ENCODE data around the gene GJB3. TPM values are rescaled to one million over a fixed set of nuclear protein-coding genes. Genes with fewer than 3 reads are reported as not detected.
"Not testable (repeated sequence)": the region's sequence is repeated elsewhere in the genome, so short reads cannot be mapped to it uniquely, and the experiment has no call there.

GJB3 gene
- not detected for polyA plus RNA-seq (ENCODE audit: low read depth in 6 of 6)

DNA sequence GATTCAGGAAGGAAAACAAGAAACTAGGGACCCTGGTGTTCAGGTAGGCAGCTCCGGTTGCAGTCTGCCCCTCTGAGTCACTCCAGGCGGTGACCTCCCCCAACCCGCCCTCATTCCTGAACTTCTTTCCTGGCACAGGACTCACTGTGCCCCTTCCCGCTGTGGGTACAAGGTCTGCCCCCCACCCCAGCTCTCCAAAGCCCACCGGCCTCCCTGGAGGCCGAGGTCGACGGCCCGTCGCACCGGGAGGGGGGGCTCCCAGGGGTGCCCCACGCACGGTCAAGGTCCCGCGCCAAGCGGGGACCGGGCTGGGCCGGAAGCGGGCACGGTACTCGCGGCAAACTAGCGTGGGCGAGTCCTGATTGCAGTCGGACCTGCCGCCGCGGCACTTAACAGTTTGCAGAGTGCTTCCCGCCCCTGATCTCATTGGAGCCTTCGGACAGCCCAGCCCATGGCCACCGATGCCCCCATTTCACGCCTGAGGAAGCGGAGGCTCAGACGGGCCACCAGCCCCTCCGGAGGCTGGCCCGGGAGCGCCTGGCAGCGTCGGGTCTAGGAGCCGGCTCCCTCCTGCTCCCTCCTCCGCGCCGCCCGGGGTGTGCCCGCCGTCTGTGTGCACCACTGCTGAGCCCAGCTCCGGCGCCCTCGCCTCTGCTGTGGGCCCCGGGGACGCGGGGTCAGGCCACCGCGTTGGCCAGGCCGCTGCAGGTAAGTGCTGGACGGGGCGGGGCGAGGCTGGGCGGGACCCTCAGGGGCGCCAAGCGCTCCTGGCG is at the start of gene GJB3:
Gene GJB3 (plus strand): TSS at position 144 of the 773 bp plus-strand sequence. CDS start 3,549 bp downstream, outside the sequence.
- peak within 1 kb of the TSS in 1 of 6 donors; percentile 72 for H3K27ac Mint-ChIP-seq
- H3K27me3 Mint-ChIP-seq, result peaks cover 51 to 70% (median 69%) of the 10 kb centered on the region in 3 donors
- no peaks in the 10 kb centered on the region for H3K9me3 Mint-ChIP-seq
- no peaks in the 10 kb centered on the region for H3K36me3 Mint-ChIP-seq
- DNase-seq (no peak), ATAC-seq (ENCODE audit: low read depth in 2 of 2) (no peak)
- peak within 1 kb of the TSS in 3 of 8 donors; percentile 14 to 61 (median 36) for H3K4me3 Mint-ChIP-seq
- peaks cover 0 to 5% (median 5%) of the 10 kb centered on the region in 3 donors for H3K4me1 Mint-ChIP-seq

DNA sequence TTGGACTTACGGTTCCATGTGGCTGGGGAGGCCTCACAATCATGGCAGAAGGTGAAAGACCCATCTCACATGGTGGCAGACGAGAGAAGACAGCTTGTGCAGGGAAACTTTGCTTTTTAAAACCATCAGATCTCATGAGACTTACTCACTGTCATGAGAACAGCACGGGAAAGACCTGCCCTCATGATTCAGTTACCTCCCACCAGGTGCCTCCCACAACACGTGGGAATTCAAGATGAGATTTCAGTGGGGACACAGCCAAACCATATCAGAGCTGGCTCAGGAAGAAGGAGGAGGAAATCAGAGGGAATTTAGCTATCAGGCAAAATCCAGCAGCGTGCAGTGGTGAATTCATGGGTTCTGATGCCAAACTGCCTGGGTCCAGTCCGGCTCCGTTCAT is 48.2 kb upstream of the GJB3 start:
- not testable (repeated sequence) for H3K4me1 Mint-ChIP-seq; ATAC-seq (ENCODE audit: low read depth in 2 of 2); H3K36me3 Mint-ChIP-seq; H3K27ac Mint-ChIP-seq; DNase-seq; H3K9me3 Mint-ChIP-seq; H3K4me3 Mint-ChIP-seq
- H3K27me3 Mint-ChIP-seq, result peaks cover 28 to 38% (median 31%) of the 10 kb centered on the region in 3 donors

DNA sequence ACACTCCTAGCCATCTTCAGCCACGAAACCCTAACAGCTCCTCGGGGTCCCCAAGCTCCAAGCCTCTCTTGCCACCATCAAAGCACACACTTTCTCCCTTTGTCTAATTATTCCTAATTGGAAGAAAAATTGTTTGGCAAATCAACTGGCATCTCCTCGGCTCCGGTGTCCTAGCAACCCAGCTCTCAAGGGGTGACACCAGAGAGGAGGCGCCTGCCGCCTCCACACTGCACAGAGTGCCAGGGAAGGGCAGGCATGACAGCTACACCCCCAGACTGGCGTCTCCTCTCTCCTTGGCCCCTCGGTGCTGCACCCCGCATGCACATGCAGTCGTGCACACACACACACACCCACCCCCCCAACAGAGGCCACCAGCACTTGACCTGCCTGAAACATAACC is 44.3 kb upstream of the GJB3 start:
- Mint-ChIP-seq H3K4me1 (no peaks in the 10 kb centered on the region), H3K9me3 (no peaks in the 10 kb centered on the region)

DNA sequence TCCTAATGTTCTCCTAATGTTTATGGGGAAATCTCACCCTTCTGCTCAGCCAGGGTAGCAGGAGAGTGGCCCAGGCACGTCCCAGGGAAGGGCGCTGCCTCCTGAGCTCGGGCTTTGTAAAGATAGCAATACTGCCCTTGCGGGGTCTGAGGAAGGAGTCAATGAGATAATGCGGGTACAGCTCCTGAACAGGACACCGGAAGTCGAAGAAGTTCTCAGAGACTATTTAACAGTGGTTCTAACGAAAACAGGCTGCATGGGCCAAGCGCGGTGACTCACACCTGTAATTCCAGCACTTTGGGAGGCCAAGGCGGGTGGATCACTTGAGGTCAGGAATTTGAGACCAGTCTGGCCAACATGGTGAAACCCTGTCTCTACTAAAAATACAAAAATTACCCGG is 43.8 kb upstream of the GJB3 start:
- not testable (repeated sequence) for H3K36me3 Mint-ChIP-seq; H3K9me3 Mint-ChIP-seq; ATAC-seq (ENCODE audit: low read depth in 2 of 2); DNase-seq; H3K4me1 Mint-ChIP-seq
- H3K27me3 Mint-ChIP-seq, result peaks cover 8 to 47% (median 33%) of the 10 kb centered on the region in 3 donors
- peak overlapping the region in 1 of 6 donors; percentile 7 for H3K27ac Mint-ChIP-seq
- H3K4me3 Mint-ChIP-seq, result peak overlapping the region in 1 of 8 donors; percentile 47

More for the DNA sequence above, 44.3 kb upstream of the GJB3 start:
- DNase-seq (no peak), ATAC-seq (ENCODE audit: low read depth in 2 of 2) (no peak)
- H3K36me3 Mint-ChIP-seq, result no peaks in the 10 kb centered on the region
- H3K4me3 Mint-ChIP-seq, result no peak overlapping the region
- peaks cover 8 to 45% (median 31%) of the 10 kb centered on the region in 3 donors for H3K27me3 Mint-ChIP-seq
- no peak overlapping the region for H3K27ac Mint-ChIP-seq

DNA sequence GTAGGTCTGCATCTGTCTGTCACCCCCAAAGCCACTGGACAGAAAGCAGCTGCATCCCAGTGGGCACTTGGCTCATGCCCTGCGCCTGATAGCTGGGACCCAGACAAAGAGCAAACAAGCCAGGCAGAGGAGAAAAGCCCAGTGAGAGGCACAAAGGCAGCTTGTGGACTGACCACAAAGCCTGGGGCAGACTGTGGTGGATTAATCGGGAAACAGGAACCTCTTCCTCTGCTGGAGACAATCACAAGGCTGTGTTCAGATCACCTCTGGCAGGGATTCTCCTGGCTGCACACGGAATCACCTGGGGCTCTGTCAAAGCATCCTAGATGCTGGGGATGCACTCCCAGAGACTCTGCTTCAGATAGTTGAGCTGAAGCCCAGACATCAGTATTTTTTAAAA is 41.4 kb upstream of the GJB3 start:
- Mint-ChIP-seq H3K27ac (peak overlapping the region in 1 of 6 donors; percentile 67), H3K27me3 (peaks cover 4 to 49% (median 29%) of the 10 kb centered on the region in 3 donors), H3K4me3 (no peak overlapping the region), H3K4me1 (peaks cover 0 to 7% (median 0%) of the 10 kb centered on the region in 3 donors), H3K9me3 (no peaks in the 10 kb centered on the region), H3K36me3 (no peaks in the 10 kb centered on the region)
- DNase-seq (no peak), ATAC-seq (ENCODE audit: low read depth in 2 of 2) (no peak)

DNA sequence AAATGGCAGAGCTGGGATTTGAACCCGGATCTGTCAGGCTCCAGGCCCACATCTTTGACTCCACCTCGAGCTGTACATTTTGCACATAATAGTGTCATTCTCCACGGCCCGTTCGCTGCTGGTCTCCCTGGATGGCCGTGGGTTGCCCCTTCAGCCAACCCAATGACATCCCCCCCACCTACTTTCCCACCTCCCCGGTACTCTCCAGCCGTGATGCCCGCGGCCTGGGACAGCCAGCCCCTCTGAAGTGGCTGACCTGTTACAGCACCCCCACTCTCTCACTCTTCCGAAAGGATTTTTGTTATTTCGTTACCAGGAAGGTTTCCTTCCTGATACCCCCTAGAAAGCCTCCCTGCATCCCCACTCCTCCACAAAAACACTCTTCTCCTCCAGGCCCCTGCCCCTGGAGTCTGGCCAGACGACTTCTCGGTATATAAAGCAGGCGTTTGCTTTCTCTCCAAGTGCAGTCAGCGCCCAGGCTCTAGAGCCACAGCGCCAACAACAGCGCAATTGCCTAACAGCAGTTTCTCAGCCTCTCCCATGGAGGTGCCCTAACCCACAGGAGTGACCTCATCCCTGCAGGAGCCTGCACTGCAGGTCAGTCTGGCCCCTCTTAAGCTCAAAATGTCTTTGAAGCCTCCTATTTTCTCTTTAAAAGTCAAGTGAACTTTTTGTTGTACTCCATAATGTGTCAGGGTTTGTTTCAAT is 40.7 kb upstream of the GJB3 start:
- Mint-ChIP-seq H3K27ac (no peak overlapping the region), H3K36me3 (no peaks in the 10 kb centered on the region), H3K9me3 (no peaks in the 10 kb centered on the region), H3K4me3 (no peak overlapping the region), H3K27me3 (peaks cover 4 to 50% (median 27%) of the 10 kb centered on the region in 3 donors), H3K4me1 (peaks cover 0 to 7% (median 0%) of the 10 kb centered on the region in 3 donors)
- DNase-seq, result no peak
- no peak for ATAC-seq (ENCODE audit: low read depth in 2 of 2)

DNA sequence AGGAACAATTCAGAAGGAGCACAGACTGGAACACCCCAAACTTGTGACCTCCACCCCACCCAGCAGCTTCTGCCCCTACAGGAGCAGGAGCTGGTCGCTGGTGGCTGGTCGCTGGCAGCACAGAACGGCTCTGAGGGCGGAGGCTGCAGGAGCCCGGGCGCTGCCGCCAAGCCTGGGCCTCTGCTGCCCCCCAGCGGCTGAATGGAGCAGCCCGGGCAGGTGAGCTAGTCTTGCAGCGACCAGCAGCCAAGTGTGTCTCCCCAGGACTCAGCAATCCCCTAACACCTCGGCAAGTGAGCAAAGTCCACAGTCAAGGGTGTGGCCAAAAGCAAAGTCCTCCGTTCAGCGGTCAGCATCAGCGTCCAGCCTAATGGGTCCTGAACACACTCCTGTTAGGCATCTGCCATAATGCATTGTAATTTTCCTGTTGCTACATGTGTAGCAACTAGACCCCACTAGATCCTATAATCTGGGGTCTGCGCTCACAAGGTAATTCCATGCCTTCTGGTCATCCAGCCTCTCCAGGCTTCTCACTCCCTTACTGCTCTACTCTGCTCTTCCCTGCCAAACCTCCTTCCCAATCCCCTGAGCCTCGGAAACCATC is 38.2 kb upstream of the GJB3 start:
- DNase-seq (peak; percentile 56), ATAC-seq (ENCODE audit: low read depth in 2 of 2) (peak; percentile 61 to 82)
- no peaks in the 10 kb centered on the region for H3K9me3 Mint-ChIP-seq
- peak overlapping the region in 1 of 6 donors; percentile 9 for H3K27ac Mint-ChIP-seq
- H3K4me1 Mint-ChIP-seq, result peaks cover 0 to 7% (median 0%) of the 10 kb centered on the region in 3 donors
- H3K27me3 Mint-ChIP-seq, result peaks cover 0 to 55% (median 22%) of the 10 kb centered on the region in 3 donors
- H3K4me3 Mint-ChIP-seq, result no peak overlapping the region
- no peaks in the 10 kb centered on the region for H3K36me3 Mint-ChIP-seq

DNA sequence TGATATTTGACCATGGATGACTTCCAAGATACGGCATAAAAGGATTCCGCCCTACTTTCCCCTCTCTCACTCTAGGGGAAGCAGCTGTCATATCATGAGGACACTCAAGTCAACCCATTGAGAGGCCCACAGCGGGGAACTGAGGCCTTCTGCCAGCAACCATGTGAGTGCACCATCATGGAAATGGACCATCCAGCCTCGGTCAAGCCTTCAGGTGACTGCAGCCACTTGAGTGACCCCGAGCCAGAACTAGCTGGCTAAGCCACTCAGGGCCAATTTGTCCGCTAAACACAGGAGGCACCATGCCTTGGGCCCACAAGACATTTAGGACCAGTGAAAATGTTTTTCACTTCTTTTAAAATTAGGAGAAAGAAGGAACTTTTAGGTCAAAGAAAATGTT is 37.2 kb upstream of the GJB3 start:
- ATAC-seq (ENCODE audit: low read depth in 2 of 2), result no peak
- Mint-ChIP-seq H3K9me3 (peaks cover 0 to 1% (median 0%) of the 10 kb centered on the region in 7 donors), H3K36me3 (no peaks in the 10 kb centered on the region), H3K4me1 (peaks cover 0 to 7% (median 0%) of the 10 kb centered on the region in 3 donors), H3K4me3 (no peak overlapping the region), H3K27me3 (peaks cover 0 to 60% (median 32%) of the 10 kb centered on the region in 3 donors), H3K27ac (no peak overlapping the region)
- DNase-seq, result no peak

DNA sequence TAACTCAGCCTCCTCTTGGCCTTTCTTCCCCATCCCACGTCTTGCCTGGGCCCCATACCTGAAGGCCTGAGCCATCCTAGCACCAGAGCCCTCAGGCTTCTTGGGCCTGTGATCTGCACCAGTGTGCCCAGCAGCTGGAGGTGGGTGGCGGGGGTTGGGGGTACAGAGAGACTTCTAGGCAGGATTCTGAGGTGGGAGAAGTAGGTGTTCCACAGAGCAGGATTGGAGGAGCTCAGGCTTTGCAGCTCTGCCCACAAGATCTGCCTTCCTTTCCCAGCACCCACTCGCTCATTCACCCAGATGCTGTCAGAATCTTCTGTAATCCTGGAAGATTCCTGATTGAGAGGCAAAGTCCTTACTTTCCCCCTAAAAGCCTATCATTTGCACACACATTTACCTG is 36.2 kb upstream of the GJB3 start:
- no peak for DNase-seq
- no peak for ATAC-seq (ENCODE audit: low read depth in 2 of 2)
- Mint-ChIP-seq H3K27ac (no peak overlapping the region), H3K9me3 (peaks cover 0 to 1% (median 0%) of the 10 kb centered on the region in 7 donors), H3K4me3 (no peak overlapping the region), H3K27me3 (peaks cover 4 to 50% (median 36%) of the 10 kb centered on the region in 3 donors), H3K4me1 (peaks cover 0 to 7% (median 0%) of the 10 kb centered on the region in 3 donors), H3K36me3 (no peaks in the 10 kb centered on the region)

DNA sequence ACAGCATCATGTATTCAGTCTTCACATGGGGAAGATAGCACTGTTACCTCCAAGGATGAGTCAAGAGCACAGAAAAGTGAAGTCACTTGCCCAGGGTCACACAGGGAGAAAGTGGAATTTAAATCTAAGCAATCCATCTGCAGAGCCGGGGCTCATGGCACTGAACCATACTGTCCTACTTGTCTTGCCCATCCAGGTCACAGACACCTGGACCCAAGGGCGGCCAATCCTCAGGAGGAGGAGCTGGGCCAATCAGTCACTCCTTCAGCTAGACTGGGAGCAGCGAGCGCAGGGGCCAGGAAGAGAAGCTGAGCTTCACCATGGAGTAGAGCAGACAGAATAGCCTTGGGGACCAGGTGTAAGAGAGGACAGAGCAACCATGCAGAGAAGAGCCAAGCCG is 35.3 kb upstream of the GJB3 start:
- no peak for DNase-seq
- Mint-ChIP-seq H3K27me3 (peaks cover 4 to 43% (median 29%) of the 10 kb centered on the region in 3 donors), H3K4me3 (no peak overlapping the region), H3K9me3 (peaks cover 0 to 1% (median 0%) of the 10 kb centered on the region in 7 donors), H3K27ac (no peak overlapping the region), H3K4me1 (peaks cover 0 to 7% (median 0%) of the 10 kb centered on the region in 3 donors), H3K36me3 (no peaks in the 10 kb centered on the region)
- ATAC-seq (ENCODE audit: low read depth in 2 of 2), result no peak

DNA sequence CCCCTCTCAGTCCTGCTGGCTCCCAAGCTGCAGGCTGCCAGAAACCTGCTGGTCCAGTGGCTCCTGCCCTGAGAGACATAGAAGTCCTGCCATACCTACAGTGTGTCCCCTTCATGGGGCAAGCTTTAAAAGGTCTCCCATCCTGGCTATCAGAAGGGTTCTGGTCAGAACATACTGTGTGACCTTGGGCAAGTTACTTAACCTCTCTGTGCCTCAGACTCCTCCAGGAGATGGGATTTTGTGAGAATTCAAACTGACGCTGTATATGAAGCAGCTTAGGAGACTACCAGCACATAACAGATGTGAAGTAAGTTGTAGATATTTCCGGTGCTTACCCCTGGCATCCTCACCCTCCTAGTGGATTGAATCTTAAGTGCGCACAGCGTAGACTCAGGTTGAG is 34.9 kb upstream of the GJB3 start:
- no peak for ATAC-seq (ENCODE audit: low read depth in 2 of 2)

DNA sequence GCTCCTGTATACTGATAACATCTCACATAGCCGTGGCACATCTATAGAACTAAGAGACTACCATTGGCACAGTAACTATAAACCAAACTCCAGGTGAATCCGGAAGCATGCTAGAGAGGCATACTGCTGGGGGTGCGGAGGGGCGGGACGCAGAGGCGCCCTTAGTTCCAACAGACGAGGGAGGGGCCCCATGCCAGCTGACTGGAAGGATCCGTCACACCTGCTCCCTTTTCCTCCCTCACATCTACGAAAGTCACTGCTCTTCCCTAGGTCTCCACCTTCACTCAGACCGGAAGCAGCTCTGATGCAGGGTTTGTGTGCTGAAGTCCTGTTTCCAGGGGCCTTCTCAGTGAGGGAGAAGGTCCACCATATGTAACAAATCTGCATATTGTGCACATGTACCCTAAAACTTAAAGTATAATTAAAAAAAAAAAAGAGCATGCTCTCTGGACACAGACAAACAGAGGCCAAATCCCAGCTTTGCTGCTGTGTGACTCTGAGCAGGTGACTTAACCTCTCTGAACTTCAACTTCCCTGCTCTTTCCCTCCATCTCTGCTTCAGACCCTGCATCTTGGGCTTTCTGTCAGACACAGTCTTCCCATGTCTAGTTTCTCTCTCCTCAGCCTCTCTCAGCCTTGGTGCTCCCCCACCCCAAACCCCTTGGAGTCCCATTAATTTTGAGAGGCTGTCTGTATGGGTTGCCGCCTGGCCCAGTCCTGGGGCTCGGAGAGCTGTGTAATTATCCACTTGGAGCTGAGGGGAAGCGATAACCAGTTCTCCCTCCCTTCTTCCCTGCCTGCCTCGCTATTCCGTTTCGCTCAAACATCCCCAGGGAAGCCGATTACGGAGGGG is 34.0 kb upstream of the GJB3 start:
- H3K4me3 Mint-ChIP-seq, result no peak overlapping the region
- H3K4me1 Mint-ChIP-seq, result peaks cover 0 to 7% (median 0%) of the 10 kb centered on the region in 3 donors
- H3K36me3 Mint-ChIP-seq, result no peaks in the 10 kb centered on the region
- H3K27ac Mint-ChIP-seq, result no peak overlapping the region
- ATAC-seq (ENCODE audit: low read depth in 2 of 2) (no peak), DNase-seq (no peak)
- H3K27me3 Mint-ChIP-seq, result peaks cover 4 to 41% (median 26%) of the 10 kb centered on the region in 3 donors
- H3K9me3 Mint-ChIP-seq, result peaks cover 0 to 1% (median 0%) of the 10 kb centered on the region in 7 donors

More for the DNA sequence above, 34.9 kb upstream of the GJB3 start:
- Mint-ChIP-seq H3K4me1 (peaks cover 0 to 7% (median 0%) of the 10 kb centered on the region in 3 donors), H3K4me3 (no peak overlapping the region), H3K27me3 (peaks cover 4 to 43% (median 26%) of the 10 kb centered on the region in 3 donors), H3K9me3 (peaks cover 0 to 1% (median 0%) of the 10 kb centered on the region in 7 donors), H3K36me3 (no peaks in the 10 kb centered on the region), H3K27ac (no peak overlapping the region)
- no peak for DNase-seq

DNA sequence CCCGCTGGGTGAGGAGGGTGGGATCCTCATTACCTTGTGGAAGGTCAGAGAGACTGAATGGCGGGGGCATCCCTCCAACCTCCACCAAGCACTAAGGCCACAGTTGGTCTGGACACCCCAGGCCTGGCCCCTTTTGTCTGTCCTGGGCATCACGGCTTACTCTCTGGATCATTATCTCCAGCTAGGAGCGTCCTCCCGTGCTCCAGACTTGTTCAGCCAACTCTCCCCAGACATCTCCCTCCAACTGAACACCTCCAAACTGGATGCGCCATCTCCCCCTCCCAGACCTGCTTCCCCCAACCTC is 33.4 kb upstream of the GJB3 start:
- H3K4me1 Mint-ChIP-seq, result peaks cover 0 to 2% (median 0%) of the 10 kb centered on the region in 3 donors
- peaks cover 5 to 35% (median 20%) of the 10 kb centered on the region in 3 donors for H3K27me3 Mint-ChIP-seq
- DNase-seq, result no peak
- peaks cover 0 to 1% (median 0%) of the 10 kb centered on the region in 7 donors for H3K9me3 Mint-ChIP-seq
- ATAC-seq (ENCODE audit: low read depth in 2 of 2), result no peak
- no peak overlapping the region for H3K4me3 Mint-ChIP-seq
- no peak overlapping the region for H3K27ac Mint-ChIP-seq
- H3K36me3 Mint-ChIP-seq, result no peaks in the 10 kb centered on the region

All from naive B cell (primary cell).